ENCODE measurements around the gene ABCD4.
"Not testable (repeated sequence)": the region's sequence is repeated elsewhere in the genome, so short reads cannot be mapped to it uniquely, and the experiment has no call there.

Gene ABCD4

GRCh38 chr14:74275241-74275841 is 27.4 kb downstream of the ABCD4 start:
- Histone ChIP-seq H3K4me3 (ENCODE audit: insufficient read depth, low read length, poor library complexity, severe bottlenecking) (no peak overlapping the region), H3K79me2 (ENCODE audit: insufficient read depth, low read length) (no peaks in the 10 kb centered on the region), H3K27ac (ENCODE audit: low read depth, low read length) (no peak overlapping the region), H4K20me1 (ENCODE audit: low read depth, low read length) (no peaks in the 10 kb centered on the region), H3K4me2 (ENCODE audit: low read depth, low read length, poor library complexity, severe bottlenecking) (no peak overlapping the region), H3F3A (ENCODE audit: insufficient read depth) (no peaks in the 10 kb centered on the region), H2AFZ (ENCODE audit: low read depth, low read length, severe bottlenecking) (no peak overlapping the region), H3K36me3 (ENCODE audit: low read length) (no peaks in the 10 kb centered on the region), H3K27me3 (ENCODE audit: low read length) (no peaks in the 10 kb centered on the region), H3K9ac (ENCODE audit: low read length) (no peak overlapping the region), H3K9me3 (ENCODE audit: insufficient read depth, low read length) (no peaks in the 10 kb centered on the region), H3K9me2 (replicated peaks; ENCODE audit: insufficient read depth, low read length) (no peaks in the 10 kb centered on the region)
- TF ChIP-seq EZH2phosphoT487 (conservative IDR thresholded peaks at IDR 0.05; ENCODE audit: low read length) (no peak), CTCF (IDR thresholded peaks at IDR 0.05; ENCODE audit: insufficient read depth, low read length, poor library complexity, severe bottlenecking) (no peak)

- H4K20me1 ChIP-seq (ENCODE audit: low read depth, low read length) = no peaks in the 10 kb centered on the region
- H3K36me3 ChIP-seq (ENCODE audit: low read length) = no peaks in the 10 kb centered on the region
- H3K79me2 ChIP-seq (ENCODE audit: insufficient read depth, low read length) = no peaks in the 10 kb centered on the region
- no peak overlapping the region for H3K27ac ChIP-seq (ENCODE audit: low read depth, low read length)
- no peak overlapping the region for H3K9ac ChIP-seq (ENCODE audit: low read length)
- TF ChIP-seq CTCF (IDR thresholded peaks at IDR 0.05; ENCODE audit: insufficient read depth, low read length, poor library complexity, severe bottlenecking) = no peak
- no peak for TF ChIP-seq EZH2phosphoT487 (conservative IDR thresholded peaks at IDR 0.05; ENCODE audit: low read length)
- no peak overlapping the region for H3K4me2 ChIP-seq (ENCODE audit: low read depth, low read length, poor library complexity, severe bottlenecking)
- no peaks in the 10 kb centered on the region for H3K27me3 ChIP-seq (ENCODE audit: low read length)
- no peak overlapping the region for H3K4me3 ChIP-seq (ENCODE audit: insufficient read depth, low read length, poor library complexity, severe bottlenecking)
- H3F3A ChIP-seq (ENCODE audit: insufficient read depth) = no peaks in the 10 kb centered on the region
- H3K9me3 ChIP-seq (ENCODE audit: insufficient read depth, low read length) = no peaks in the 10 kb centered on the region
- no peaks in the 10 kb centered on the region for H3K9me2 ChIP-seq (replicated peaks; ENCODE audit: insufficient read depth, low read length)
- H2AFZ ChIP-seq (ENCODE audit: low read depth, low read length, severe bottlenecking) = no peak overlapping the region
Observed at GRCh38 chr14:74271365-74271764, 31.4 kb downstream of the ABCD4 start.

- not testable (repeated sequence) for H3K27me3 ChIP-seq (ENCODE audit: low read length); H3F3A ChIP-seq (ENCODE audit: insufficient read depth); H3K36me3 ChIP-seq (ENCODE audit: low read length); H3K4me2 ChIP-seq (ENCODE audit: low read depth, low read length, poor library complexity, severe bottlenecking); H2AFZ ChIP-seq (ENCODE audit: low read depth, low read length, severe bottlenecking); H3K9me3 ChIP-seq (ENCODE audit: insufficient read depth, low read length); H3K9me2 ChIP-seq (replicated peaks; ENCODE audit: insufficient read depth, low read length); H3K79me2 ChIP-seq (ENCODE audit: insufficient read depth, low read length); H3K27ac ChIP-seq (ENCODE audit: low read depth, low read length); H3K4me3 ChIP-seq (ENCODE audit: insufficient read depth, low read length, poor library complexity, severe bottlenecking); H3K9ac ChIP-seq (ENCODE audit: low read length); H4K20me1 ChIP-seq (ENCODE audit: low read depth, low read length)
Observed at GRCh38 chr14:74270382-74271177, 32.2 kb downstream of the ABCD4 start.

- H3K9me3 ChIP-seq (ENCODE audit: insufficient read depth, low read length) = no peaks in the 10 kb centered on the region
- no peaks in the 10 kb centered on the region for H4K20me1 ChIP-seq (ENCODE audit: low read depth, low read length)
- no peaks in the 10 kb centered on the region for H3K36me3 ChIP-seq (ENCODE audit: low read length)
- H2AFZ ChIP-seq (ENCODE audit: low read depth, low read length, severe bottlenecking) = no peak overlapping the region
- no peaks in the 10 kb centered on the region for H3F3A ChIP-seq (ENCODE audit: insufficient read depth)
- H3K9ac ChIP-seq (ENCODE audit: low read length) = no peak overlapping the region
- H3K4me2 ChIP-seq (ENCODE audit: low read depth, low read length, poor library complexity, severe bottlenecking) = no peak overlapping the region
- H3K79me2 ChIP-seq (ENCODE audit: insufficient read depth, low read length) = no peaks in the 10 kb centered on the region
- H3K4me3 ChIP-seq (ENCODE audit: insufficient read depth, low read length, poor library complexity, severe bottlenecking) = no peak overlapping the region
- TF ChIP-seq EZH2phosphoT487 (conservative IDR thresholded peaks at IDR 0.05; ENCODE audit: low read length) (no peak), CTCF (IDR thresholded peaks at IDR 0.05; ENCODE audit: insufficient read depth, low read length, poor library complexity, severe bottlenecking) (no peak)
- H3K27ac ChIP-seq (ENCODE audit: low read depth, low read length) = no peak overlapping the region
- H3K27me3 ChIP-seq (ENCODE audit: low read length) = no peaks in the 10 kb centered on the region
- no peaks in the 10 kb centered on the region for H3K9me2 ChIP-seq (replicated peaks; ENCODE audit: insufficient read depth, low read length)
Observed at GRCh38 chr14:74267588-74267987, 35.1 kb downstream of the ABCD4 start.
